GM06990 (cell line): ENCODE measurements around the gene CDPF1.

ENCODE experiments used
- DNase-seq: peaks from one replicate; pipeline ENCODE4 v3.0.0-alpha.2; 2011; ENCODE audit not compliant: insufficient read length; ENCODE audit errors: extremely low read depth
- H3K27me3 ChIP-seq: replicated peaks from 2 replicates; pipeline ENCODE4 v1.6.0; 2011; ENCODE audit warnings: low read length; ENCODE audit not compliant: control insufficient read depth, insufficient read depth
- H3K36me3 ChIP-seq: 2 replicates; pipeline ENCODE4 v1.5.1; 2011; ENCODE audit warnings: low read length; ENCODE audit not compliant: control insufficient read depth, insufficient read depth
- H3K4me3 ChIP-seq: replicated peaks from 2 replicates; pipeline ENCODE4 v1.5.1; 2011; ENCODE audit warnings: low read depth, mild to moderate bottlenecking, control low read depth, low read length
- CTCF ChIP-seq: IDR thresholded peaks from 2 replicates; pipeline ENCODE4 v1.5.1; 2011; ENCODE audit warnings: low read length, control low read depth, mild to moderate bottlenecking, inconsistent platforms; ENCODE audit not compliant: insufficient read depth, poor library complexity, severe bottlenecking

Gene CDPF1

DNA sequence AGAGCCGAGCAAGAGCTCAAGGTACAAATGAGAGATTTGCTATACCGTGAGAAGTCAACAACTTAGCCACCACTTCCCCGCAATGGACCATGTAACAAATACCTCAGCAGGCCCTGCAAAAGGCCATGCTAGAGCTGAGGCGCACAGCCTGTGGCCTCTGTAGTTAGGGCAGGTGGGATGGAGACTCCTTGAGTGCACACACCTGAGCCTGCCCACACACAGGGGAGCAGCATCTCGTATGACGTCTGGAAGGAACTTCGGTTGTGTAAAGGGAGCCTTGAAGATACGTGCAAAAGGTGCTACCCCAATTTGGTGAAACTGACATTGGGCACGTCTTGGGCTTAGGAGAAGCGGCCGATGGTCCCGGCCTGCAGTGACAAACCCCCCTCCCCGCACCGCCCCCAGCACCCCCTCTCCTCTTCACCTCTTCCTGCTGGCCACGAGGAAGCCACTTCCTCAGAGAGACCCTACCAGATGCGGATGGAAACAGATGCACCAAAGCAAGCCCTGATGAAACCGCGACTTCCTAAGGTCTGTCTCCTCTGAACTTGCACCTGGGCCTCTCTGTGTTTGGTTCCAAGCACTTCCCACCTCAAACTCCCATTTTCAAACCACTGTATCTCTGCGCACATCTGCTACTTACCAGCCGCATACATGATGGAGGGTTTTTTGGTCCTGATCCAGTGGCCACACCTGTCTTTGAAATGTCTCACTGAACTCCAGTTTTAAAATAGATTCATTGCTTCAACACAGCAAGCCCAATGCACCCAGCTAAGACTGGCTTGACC is 10.6 kb downstream of the CDPF1 start:
- no peak for TF ChIP-seq CTCF
- no peak for DNase-seq
- H3K36me3 ChIP-seq, result peaks cover 3% of the 10 kb centered on the region
- H3K27me3 ChIP-seq, result no peaks in the 10 kb centered on the region
- no peak overlapping the region for H3K4me3 ChIP-seq

DNA sequence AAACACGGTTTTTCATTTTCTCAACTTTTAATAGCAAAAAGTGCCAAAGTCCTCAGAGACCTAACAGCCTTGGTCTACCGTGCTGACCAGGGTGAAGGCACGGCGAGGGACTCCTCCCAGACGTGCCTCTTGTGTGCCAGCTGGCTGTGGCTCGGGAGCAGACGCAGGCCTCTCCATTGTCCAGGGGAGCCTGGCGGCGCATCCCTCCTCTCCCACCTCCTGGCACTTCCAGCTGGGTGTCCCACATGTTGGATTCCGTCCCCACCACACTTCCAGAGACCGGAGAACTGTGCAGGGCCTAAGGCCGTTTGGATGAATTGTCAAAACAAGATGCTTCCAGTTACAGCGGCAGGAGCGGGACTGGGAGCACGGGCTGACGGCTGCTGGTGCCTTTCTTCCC is 11.6 kb downstream of the CDPF1 start:
- Histone ChIP-seq H3K27me3 (no peaks in the 10 kb centered on the region), H3K4me3 (no peak overlapping the region), H3K36me3 (peaks cover 3% of the 10 kb centered on the region)
- DNase-seq, result no peak
- TF ChIP-seq CTCF, result no peak

- Histone ChIP-seq H3K4me3 (no peak overlapping the region), H3K27me3 (no peaks in the 10 kb centered on the region), H3K36me3 (peaks cover 3% of the 10 kb centered on the region)
- no peak for TF ChIP-seq CTCF
- no peak for DNase-seq
These were observed 12.5 kb downstream of the CDPF1 start for GRCh38 chr22:46237453-46238124.

GRCh38 chr22:46234969-46235368 is 15.1 kb downstream of the CDPF1 start:
- no peak for DNase-seq
- H3K4me3 ChIP-seq, result no peak overlapping the region
- peaks cover 3% of the 10 kb centered on the region for H3K36me3 ChIP-seq
- no peak for TF ChIP-seq CTCF
- no peaks in the 10 kb centered on the region for H3K27me3 ChIP-seq

DNA sequence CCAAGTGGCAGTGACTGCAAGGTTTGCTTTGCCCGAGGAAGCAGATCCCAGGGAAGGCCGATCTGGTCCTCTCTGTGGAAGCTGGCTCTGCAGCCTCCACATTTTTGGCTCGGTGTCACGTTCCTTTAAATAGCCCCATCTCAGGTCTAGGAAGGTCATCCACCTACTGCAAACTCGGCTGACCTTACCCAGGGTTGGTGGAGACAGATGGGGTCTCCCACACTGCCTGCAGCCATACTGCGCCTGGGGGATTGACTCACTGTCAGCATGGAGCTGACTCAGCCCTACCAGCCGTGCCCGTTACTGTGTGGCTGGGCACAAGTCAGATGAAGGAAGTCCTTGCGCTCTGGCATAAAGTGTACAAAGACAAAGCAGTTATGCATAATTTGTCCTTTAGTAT is 16.9 kb downstream of the CDPF1 start:
- no peak for DNase-seq
- Histone ChIP-seq H3K4me3 (no peak overlapping the region), H3K27me3 (no peaks in the 10 kb centered on the region), H3K36me3 (peaks cover 3% of the 10 kb centered on the region; the same call in 1 of the 2 replicates)
- TF ChIP-seq CTCF, result no peak
